Endodermal cell (in vitro differentiated cells): Measurements from ENCODE around the gene CCDC87. TPM values are rescaled to one million over a fixed set of nuclear protein-coding genes. Genes with fewer than 3 reads are reported as not detected.

ENCODE experiments used
- DNase-seq: peaks from one replicate; pipeline ENCODE4 v3.0.0-alpha.2; 2017
- H3K27ac ChIP-seq: 2 replicates; pipeline ENCODE4 v1.5.1; 2013; ENCODE audit warnings: mild to moderate bottlenecking, low read depth, low read length, moderate library complexity
- H3K27me3 ChIP-seq: 2 replicates; pipeline ENCODE4 v1.6.1; 2013; ENCODE audit warnings: mild to moderate bottlenecking, low read length, moderate library complexity; ENCODE audit not compliant: insufficient read depth, control insufficient read depth, poor library complexity, severe bottlenecking
- H3K36me3 ChIP-seq: 2 replicates; pipeline ENCODE4 v1.7.0; 2013; ENCODE audit warnings: mild to moderate bottlenecking, low read length, moderate library complexity; ENCODE audit not compliant: control insufficient read depth, insufficient read depth
- H3K4me1 ChIP-seq: one replicate; pipeline ENCODE4 v1.7.0; 2013; ENCODE audit warnings: low read length; ENCODE audit not compliant: control insufficient read depth, insufficient read depth
- H3K4me3 ChIP-seq: 2 replicates; pipeline ENCODE4 v1.5.1; 2013; ENCODE audit warnings: mild to moderate bottlenecking, low read length, moderate library complexity
- H3K9ac ChIP-seq: 2 replicates; pipeline ENCODE4 v1.6.1; 2013; ENCODE audit warnings: mild to moderate bottlenecking, low read length, moderate library complexity; ENCODE audit not compliant: poor library complexity, severe bottlenecking; ENCODE audit errors: extremely low read depth
- H3K9me3 ChIP-seq: 2 replicates; pipeline ENCODE4 v1.6.1; 2013; ENCODE audit warnings: mild to moderate bottlenecking, low read length, moderate library complexity; ENCODE audit not compliant: control insufficient read depth
- H3K27ac Mint-ChIP-seq: 2 replicates; pipeline ENCODE4 v1.8.0; 2020; ENCODE audit warnings: mixed read lengths
- H3K27me3 Mint-ChIP-seq: 2 replicates; pipeline ENCODE4 v1.8.0; 2021; ENCODE audit warnings: mild to moderate bottlenecking, mixed read lengths; ENCODE audit not compliant: insufficient read depth
- H3K36me3 Mint-ChIP-seq: 2 replicates; pipeline ENCODE4 v1.8.0; 2020; ENCODE audit warnings: low read depth, mixed read lengths
- H3K4me1 Mint-ChIP-seq: 2 replicates; pipeline ENCODE4 v1.8.0; 2020; ENCODE audit warnings: mixed read lengths
- H3K4me3 Mint-ChIP-seq: 2 replicates; pipeline ENCODE4 v1.8.0; 2020; ENCODE audit warnings: mild to moderate bottlenecking, moderate library complexity, mixed read lengths
- H3K9me3 Mint-ChIP-seq: 2 replicates; pipeline ENCODE4 v1.8.0; 2020; ENCODE audit warnings: mild to moderate bottlenecking, mixed read lengths
- WGBS, 2 experiments: methylation state at CpG; one replicate each; pipeline versions ENCODE4 v1.1.5 to v1.1.7; 2013; ENCODE audit warnings: missing lambda C conversion rate in 2 of 2, mixed read lengths in 1 of 2; ENCODE audit not compliant: insufficient coverage in 1 of 2, insufficient read length in 1 of 2; 5-methylcytosine and 5-hydroxymethylcytosine counted together
- total RNA-seq, 2 donors: library from RNA; stranded (reverse); fragmentation: NEBNext Ultra II Directional in 1 of 2; extraction: Animal tissue kit (Norgen Biotek cat#: 25700) in 1 of 2; gene quantifications; 2 replicates in 1 of 2; 3 replicates in 1 of 2; pipeline ENCODE4 v1.2.1, GENCODE V29; 2021
- TF ChIP-seq, protein P1 (sequence below): fragments of 200-600 bp; sonication (generic); conservative IDR thresholded peaks from 2 replicates; pipeline ENCODE4 v1.5.0; 2021; ENCODE audit warnings: antibody characterized with exemption, mild to moderate bottlenecking

Gene CCDC87
- total RNA-seq, 2 donors from 2014 or later: 0.84 to 1.5 TPM

DNA sequence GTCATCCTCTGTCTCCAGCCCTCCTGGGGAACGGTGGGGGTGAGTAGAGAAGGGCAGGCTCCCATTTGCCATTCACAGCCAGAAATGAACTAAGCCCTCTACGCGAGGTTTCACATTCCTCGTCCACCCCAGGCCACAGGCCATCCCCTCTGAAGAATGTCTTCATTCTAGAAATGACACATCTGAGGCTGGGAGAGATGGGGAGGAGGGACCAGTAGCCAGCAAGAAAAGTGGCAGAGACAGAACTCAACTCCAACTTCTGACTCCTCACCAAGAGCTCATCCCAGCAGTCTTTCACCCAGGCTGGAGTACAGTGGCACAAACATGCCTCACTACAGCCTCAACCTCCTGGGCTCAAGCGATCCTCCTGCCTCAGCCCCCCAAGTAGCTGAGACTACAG, 27.9 kb downstream of the CCDC87 start:
- no peak for DNase-seq
- H3K9ac ChIP-seq: no peak overlapping the region
- H3K4me3 Mint-ChIP-seq: no peak overlapping the region
- H3K4me3 ChIP-seq: no peak overlapping the region
- peaks cover 7% of the 10 kb centered on the region for H3K9me3 ChIP-seq
- H3K9me3 Mint-ChIP-seq: peaks cover 3% of the 10 kb centered on the region
- H3K27ac Mint-ChIP-seq: no peak overlapping the region
- peaks cover 6% of the 10 kb centered on the region for H3K27me3 Mint-ChIP-seq
- H3K4me1 ChIP-seq: no peaks in the 10 kb centered on the region
- H3K4me1 Mint-ChIP-seq: peaks cover 3% of the 10 kb centered on the region
- H3K27ac ChIP-seq: no peak overlapping the region
- no peaks in the 10 kb centered on the region for H3K27me3 ChIP-seq
- 96 to 100% methylated on average over 2 to 5 of the region's 5 CpGs for WGBS, 2 experiments
- no peaks in the 10 kb centered on the region for H3K36me3 ChIP-seq
- TF ChIP-seq, protein P1, sequence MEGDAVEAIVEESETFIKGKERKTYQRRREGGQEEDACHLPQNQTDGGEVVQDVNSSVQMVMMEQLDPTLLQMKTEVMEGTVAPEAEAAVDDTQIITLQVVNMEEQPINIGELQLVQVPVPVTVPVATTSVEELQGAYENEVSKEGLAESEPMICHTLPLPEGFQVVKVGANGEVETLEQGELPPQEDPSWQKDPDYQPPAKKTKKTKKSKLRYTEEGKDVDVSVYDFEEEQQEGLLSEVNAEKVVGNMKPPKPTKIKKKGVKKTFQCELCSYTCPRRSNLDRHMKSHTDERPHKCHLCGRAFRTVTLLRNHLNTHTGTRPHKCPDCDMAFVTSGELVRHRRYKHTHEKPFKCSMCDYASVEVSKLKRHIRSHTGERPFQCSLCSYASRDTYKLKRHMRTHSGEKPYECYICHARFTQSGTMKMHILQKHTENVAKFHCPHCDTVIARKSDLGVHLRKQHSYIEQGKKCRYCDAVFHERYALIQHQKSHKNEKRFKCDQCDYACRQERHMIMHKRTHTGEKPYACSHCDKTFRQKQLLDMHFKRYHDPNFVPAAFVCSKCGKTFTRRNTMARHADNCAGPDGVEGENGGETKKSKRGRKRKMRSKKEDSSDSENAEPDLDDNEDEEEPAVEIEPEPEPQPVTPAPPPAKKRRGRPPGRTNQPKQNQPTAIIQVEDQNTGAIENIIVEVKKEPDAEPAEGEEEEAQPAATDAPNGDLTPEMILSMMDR: no peak
- H3K36me3 Mint-ChIP-seq: no peaks in the 10 kb centered on the region

GRCh38 chr11:66564538-66564937, 28.3 kb downstream of the CCDC87 start:
- peaks cover 6% of the 10 kb centered on the region for H3K27me3 Mint-ChIP-seq
- H3K9me3 ChIP-seq: peaks cover 7% of the 10 kb centered on the region
- H3K27ac Mint-ChIP-seq: no peak overlapping the region
- no peak overlapping the region for H3K4me3 Mint-ChIP-seq
- no peak overlapping the region for H3K27ac ChIP-seq
- no peaks in the 10 kb centered on the region for H3K36me3 ChIP-seq
- no peaks in the 10 kb centered on the region for H3K4me1 ChIP-seq
- H3K9me3 Mint-ChIP-seq: peaks cover 3% of the 10 kb centered on the region
- no peaks in the 10 kb centered on the region for H3K4me1 Mint-ChIP-seq
- no peaks in the 10 kb centered on the region for H3K27me3 ChIP-seq
- 88 to 95% methylated on average over 11 to 14 of the region's 14 CpGs for WGBS, 2 experiments
- H3K36me3 Mint-ChIP-seq: no peaks in the 10 kb centered on the region
- no peak for DNase-seq
- TF ChIP-seq, protein P1: no peak
- H3K4me3 ChIP-seq: no peak overlapping the region
- no peak overlapping the region for H3K9ac ChIP-seq

DNA sequence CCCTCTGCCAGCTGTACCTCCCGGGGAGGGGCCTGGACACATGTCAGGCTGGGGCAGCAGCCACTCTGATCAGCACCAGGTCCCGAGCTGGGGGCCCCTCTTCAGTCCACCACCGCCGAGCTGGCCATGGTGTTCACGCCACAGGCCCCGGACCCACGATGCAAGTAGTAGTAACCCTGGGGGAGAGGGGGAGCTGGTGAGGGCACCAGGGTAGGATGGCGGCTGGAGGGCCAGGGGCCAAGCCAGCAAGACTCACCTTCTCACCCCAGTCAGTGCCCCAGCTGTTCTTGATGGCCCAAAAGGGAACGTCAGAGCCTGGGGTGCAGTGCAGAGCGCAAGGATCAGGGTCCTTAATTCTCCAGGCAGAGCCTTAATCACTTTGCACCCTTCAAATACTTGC, 29.0 kb downstream of the CCDC87 start:
- no peak overlapping the region for H3K4me3 ChIP-seq
- no peaks in the 10 kb centered on the region for H3K4me1 Mint-ChIP-seq
- H3K27me3 Mint-ChIP-seq: peaks cover 9% of the 10 kb centered on the region
- no peaks in the 10 kb centered on the region for H3K36me3 ChIP-seq
- no peak overlapping the region for H3K9ac ChIP-seq
- H3K27me3 ChIP-seq: no peaks in the 10 kb centered on the region
- H3K4me3 Mint-ChIP-seq: no peak overlapping the region
- peaks cover 3% of the 10 kb centered on the region for H3K9me3 Mint-ChIP-seq
- H3K4me1 ChIP-seq: no peaks in the 10 kb centered on the region
- DNase-seq: no peak
- H3K27ac ChIP-seq: no peak overlapping the region
- H3K36me3 Mint-ChIP-seq: no peaks in the 10 kb centered on the region
- TF ChIP-seq, protein P1: no peak
- peaks cover 2% of the 10 kb centered on the region for H3K9me3 ChIP-seq
- H3K27ac Mint-ChIP-seq: no peak overlapping the region
- WGBS, 2 experiments: 92 to 100% methylated on average over 2 to 10 of the region's 10 CpGs
